H9 (cell line): Measurements from ENCODE around the gene FPR1. TPM values are rescaled to one million over a fixed set of nuclear protein-coding genes. Genes with fewer than 3 reads are reported as not detected.

Experiments
- DNase-seq: peaks from one replicate; pipeline ENCODE4 v3.0.0-alpha.2; 2017
- H2AFZ ChIP-seq: one replicate; pipeline ENCODE4 v1.6.1; 2013; ENCODE audit warnings: mild to moderate bottlenecking, low read length, control low read depth, moderate library complexity
- H2AK5ac ChIP-seq: 2 replicates; pipeline ENCODE4 v1.6.1; 2013; ENCODE audit warnings: low read length, control low read depth, mixed read lengths; ENCODE audit not compliant: insufficient read length
- H2BK120ac ChIP-seq: one replicate; pipeline ENCODE4 v1.6.1; 2013; ENCODE audit warnings: low read depth, mild to moderate bottlenecking, low read length, control low read depth, inconsistent platforms; ENCODE audit not compliant: poor library complexity, severe bottlenecking
- H2BK12ac ChIP-seq: 2 replicates; pipeline ENCODE4 v1.6.1; 2013; ENCODE audit warnings: low read length, control low read depth, mixed read lengths, low read depth; ENCODE audit not compliant: insufficient read length
- H2BK15ac ChIP-seq: 2 replicates; pipeline ENCODE4 v1.6.1; 2013; ENCODE audit warnings: low read depth, low read length, control low read depth
- H2BK20ac ChIP-seq: one replicate; pipeline ENCODE4 v1.6.1; 2013; ENCODE audit warnings: low read depth, mild to moderate bottlenecking, low read length, control low read depth, inconsistent platforms; ENCODE audit not compliant: poor library complexity, severe bottlenecking
- H2BK5ac ChIP-seq: 2 replicates; pipeline ENCODE4 v1.6.1; 2013; ENCODE audit warnings: low read length, control low read depth, mixed read lengths; ENCODE audit not compliant: insufficient read length
- H3K14ac ChIP-seq: 2 replicates; pipeline ENCODE4 v1.6.1; 2013; ENCODE audit warnings: low read length, control low read depth; ENCODE audit not compliant: insufficient read depth
- H3K18ac ChIP-seq: 2 replicates; pipeline ENCODE4 v1.6.1; 2013; ENCODE audit warnings: low read depth, mild to moderate bottlenecking, mixed read lengths, low read length, control low read depth; ENCODE audit not compliant: insufficient read length
- H3K23ac ChIP-seq: 2 replicates; pipeline ENCODE4 v1.6.1; 2013; ENCODE audit warnings: low read length, control low read depth, mixed read lengths, low read depth; ENCODE audit not compliant: insufficient read length
- H3K23me2 ChIP-seq: 2 replicates; pipeline ENCODE4 v1.6.1; 2013; ENCODE audit warnings: low read depth, mild to moderate bottlenecking, mixed read lengths, low read length, control low read depth; ENCODE audit not compliant: insufficient read length, poor library complexity, severe bottlenecking
- H3K27ac ChIP-seq: 2 replicates; pipeline ENCODE4 v1.5.1; 2013; ENCODE audit warnings: low read length, control low read depth, mixed read lengths, low read depth; ENCODE audit not compliant: insufficient read length
- H3K27me3 ChIP-seq: 2 replicates; pipeline ENCODE4 v1.6.1; 2013; ENCODE audit warnings: low read length, control low read depth, inconsistent platforms; ENCODE audit not compliant: insufficient read depth
- H3K4ac ChIP-seq: 2 replicates; pipeline ENCODE4 v1.6.1; 2013; ENCODE audit warnings: low read depth, mild to moderate bottlenecking, control low read depth, inconsistent platforms, low read length, moderate library complexity
- H3K4me1 ChIP-seq: 2 replicates; pipeline ENCODE4 v1.6.1; 2013; ENCODE audit warnings: low read length, control low read depth, inconsistent platforms; ENCODE audit not compliant: insufficient read depth
- H3K4me2 ChIP-seq: 2 replicates; pipeline ENCODE4 v1.6.1; 2013; ENCODE audit warnings: low read length, control low read depth, mixed read lengths; ENCODE audit not compliant: insufficient read length, insufficient read depth
- H3K56ac ChIP-seq: 2 replicates; pipeline ENCODE4 v1.6.1; 2013; ENCODE audit warnings: low read depth, mild to moderate bottlenecking, mixed read lengths, low read length, control low read depth; ENCODE audit not compliant: insufficient read length
- H3K79me1 ChIP-seq: 2 replicates; pipeline ENCODE4 v1.6.1; 2013; ENCODE audit warnings: low read depth, mild to moderate bottlenecking, moderate library complexity, low read length, control low read depth, inconsistent platforms; ENCODE audit not compliant: insufficient read depth, poor library complexity, severe bottlenecking
- H3K79me2 ChIP-seq: 2 replicates; pipeline ENCODE4 v1.6.1; 2013; ENCODE audit warnings: low read length, control low read depth, inconsistent platforms; ENCODE audit not compliant: insufficient read depth
- H3K9ac ChIP-seq: 2 replicates; pipeline ENCODE4 v1.6.1; 2013; ENCODE audit warnings: low read length, control low read depth, mixed read lengths; ENCODE audit not compliant: insufficient read length; ENCODE audit errors: extremely low read depth
- H3K9me3 ChIP-seq: one replicate; pipeline ENCODE4 v1.6.1; 2013; ENCODE audit warnings: low read depth, low read length, inconsistent platforms; ENCODE audit not compliant: control insufficient read depth
- H3T11ph ChIP-seq: one replicate; pipeline ENCODE4 v1.6.1; 2013; ENCODE audit warnings: mild to moderate bottlenecking, low read length, control low read depth, inconsistent platforms
- H4K20me1 ChIP-seq: one replicate; pipeline ENCODE4 v1.6.1; 2013; ENCODE audit not compliant: control insufficient read depth, insufficient read length, insufficient read depth
- H4K5ac ChIP-seq: 2 replicates; pipeline ENCODE4 v1.6.1; 2013; ENCODE audit warnings: low read depth, mild to moderate bottlenecking, mixed read lengths, low read length, control low read depth; ENCODE audit not compliant: insufficient read length
- H4K8ac ChIP-seq: replicated peaks from 2 replicates; pipeline ENCODE4 v1.6.1; 2013; ENCODE audit warnings: low read length, control low read depth, mixed read lengths, low read depth; ENCODE audit not compliant: insufficient read length
- H4K91ac ChIP-seq: 2 replicates; pipeline ENCODE4 v1.6.1; 2013; ENCODE audit warnings: low read depth, mild to moderate bottlenecking, moderate library complexity, mixed read lengths, low read length, control low read depth; ENCODE audit not compliant: insufficient read length
- H3K27ac Mint-ChIP-seq, 3 experiments: 2 replicates in 2 of 3; 3 replicates in 1 of 3; pipeline ENCODE4 v1.8.0; 2020 to 2021; ENCODE audit warnings: mixed read lengths in 3 of 3, mild to moderate bottlenecking in 1 of 3, moderate library complexity in 1 of 3
- H3K27me3 Mint-ChIP-seq: 2 replicates; pipeline ENCODE4 v1.8.0; 2021; ENCODE audit warnings: low read depth, mild to moderate bottlenecking, moderate library complexity, mixed read lengths
- H3K36me3 Mint-ChIP-seq, 3 experiments: 2 replicates in 2 of 3; 3 replicates in 1 of 3; pipeline ENCODE4 v1.8.0; 2020 to 2021; ENCODE audit warnings: low read depth in 3 of 3, mixed read lengths in 3 of 3; ENCODE audit not compliant: insufficient read depth in 1 of 3
- H3K4me1 Mint-ChIP-seq, 2 experiments: 2 replicates each; pipeline ENCODE4 v1.8.0; 2020; ENCODE audit warnings: mixed read lengths in 2 of 2
- H3K4me3 Mint-ChIP-seq, 2 experiments: 2 replicates in 1 of 2; 3 replicates in 1 of 2; pipeline ENCODE4 v1.8.0; 2020 to 2021; ENCODE audit warnings: mild to moderate bottlenecking in 2 of 2, mixed read lengths in 2 of 2, moderate library complexity in 1 of 2
- H3K9me3 Mint-ChIP-seq, 2 experiments: 2 replicates in 1 of 2; 3 replicates in 1 of 2; pipeline ENCODE4 v1.8.0; 2020; ENCODE audit warnings: mild to moderate bottlenecking in 2 of 2, mixed read lengths in 2 of 2, moderate library complexity in 1 of 2
- WGBS: extraction: QIAGEN DNeasy Blood & Tissue Kit; methylation state at CpG from one replicate; pipeline ENCODE4 v1.1.7; 2013; ENCODE audit warnings: missing lambda C conversion rate, low lambda C conversion rate, mixed read lengths; ENCODE audit not compliant: insufficient read length; ENCODE audit errors: extremely low coverage; 5-methylcytosine and 5-hydroxymethylcytosine counted together
- total RNA-seq: library from RNA; stranded (reverse); gene quantifications from 2 replicates; pipeline ENCODE4 v1.2.1, GENCODE V29; 2021
- TF ChIP-seq, protein P1 (sequence below): fragments of 200-600 bp; sonication (generic); conservative IDR thresholded peaks from 3 replicates; pipeline ENCODE4 v1.8.0; 2021; ENCODE audit warnings: antibody characterized with exemption, mild to moderate bottlenecking

Gene FPR1
- total RNA-seq, 1 experiment from 2014 or later = not detected

DNA sequence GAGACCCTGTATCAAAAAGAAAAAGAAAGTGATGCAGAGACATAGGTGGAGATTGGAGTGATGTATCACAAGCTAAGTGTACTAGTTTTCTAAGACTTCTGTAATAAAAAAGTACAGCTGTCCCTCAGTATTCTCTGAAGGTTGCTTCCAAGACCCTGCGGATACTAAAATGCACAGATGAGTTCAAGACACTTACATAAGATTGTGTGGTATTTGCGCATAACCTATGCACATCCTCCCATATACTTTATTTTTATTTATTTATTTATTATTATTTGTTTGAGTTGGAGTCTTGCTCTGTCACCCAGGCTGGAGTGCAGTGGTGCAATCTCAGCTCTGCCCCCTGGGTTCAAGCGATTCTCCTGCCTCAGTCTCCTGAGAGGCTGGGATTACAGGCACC lies 14.3 kb downstream of the FPR1 start:
- Histone ChIP-seq H4K5ac (no peak overlapping the region), H3K9me3 (no peaks in the 10 kb centered on the region), H3K18ac (no peak overlapping the region), H4K20me1 (no peaks in the 10 kb centered on the region), H2BK120ac (no peak overlapping the region), H3K27ac (no peak overlapping the region), H3K9ac (no peak overlapping the region), H4K91ac (no peak overlapping the region), H3K4me2 (no peak overlapping the region), H3K23ac (no peak overlapping the region), H3K27me3 (no peaks in the 10 kb centered on the region), H2BK12ac (no peak overlapping the region), H3T11ph (no peak overlapping the region), H2BK15ac (no peak overlapping the region), H3K79me2 (no peaks in the 10 kb centered on the region), H3K56ac (no peak overlapping the region), H2BK5ac (no peak overlapping the region), H2AFZ (no peak overlapping the region), H3K4ac (no peak overlapping the region), H2BK20ac (no peak overlapping the region), H3K14ac (no peak overlapping the region), H3K4me1 (no peaks in the 10 kb centered on the region), H3K23me2 (no peaks in the 10 kb centered on the region), H4K8ac (no peak overlapping the region), H3K79me1 (no peaks in the 10 kb centered on the region), H2AK5ac (no peak overlapping the region)
- no peak for DNase-seq
- H3K4me3 Mint-ChIP-seq = no peak overlapping the region
- peaks cover 4% of the 10 kb centered on the region; the same call in 1 of the 2 replicates for H3K27me3 Mint-ChIP-seq
- H3K27ac Mint-ChIP-seq = no peak overlapping the region
- H3K36me3 Mint-ChIP-seq = no peaks in the 10 kb centered on the region
- H3K4me1 Mint-ChIP-seq = peaks cover 0 to 8% of the 10 kb centered on the region in 2 experiments; a peak in 2 of 4 replicates
- H3K9me3 Mint-ChIP-seq = peaks cover 11 to 79% of the 10 kb centered on the region in 2 experiments
- WGBS = no CpG with 5 or more reads among the region's 3 CpGs
- TF ChIP-seq, protein P1, sequence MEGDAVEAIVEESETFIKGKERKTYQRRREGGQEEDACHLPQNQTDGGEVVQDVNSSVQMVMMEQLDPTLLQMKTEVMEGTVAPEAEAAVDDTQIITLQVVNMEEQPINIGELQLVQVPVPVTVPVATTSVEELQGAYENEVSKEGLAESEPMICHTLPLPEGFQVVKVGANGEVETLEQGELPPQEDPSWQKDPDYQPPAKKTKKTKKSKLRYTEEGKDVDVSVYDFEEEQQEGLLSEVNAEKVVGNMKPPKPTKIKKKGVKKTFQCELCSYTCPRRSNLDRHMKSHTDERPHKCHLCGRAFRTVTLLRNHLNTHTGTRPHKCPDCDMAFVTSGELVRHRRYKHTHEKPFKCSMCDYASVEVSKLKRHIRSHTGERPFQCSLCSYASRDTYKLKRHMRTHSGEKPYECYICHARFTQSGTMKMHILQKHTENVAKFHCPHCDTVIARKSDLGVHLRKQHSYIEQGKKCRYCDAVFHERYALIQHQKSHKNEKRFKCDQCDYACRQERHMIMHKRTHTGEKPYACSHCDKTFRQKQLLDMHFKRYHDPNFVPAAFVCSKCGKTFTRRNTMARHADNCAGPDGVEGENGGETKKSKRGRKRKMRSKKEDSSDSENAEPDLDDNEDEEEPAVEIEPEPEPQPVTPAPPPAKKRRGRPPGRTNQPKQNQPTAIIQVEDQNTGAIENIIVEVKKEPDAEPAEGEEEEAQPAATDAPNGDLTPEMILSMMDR = no peak
